Muscle layer of duodenum (tissue), 2 donors: ENCODE results near the gene BRME1.
"Not testable (repeated sequence)": the region's sequence is repeated elsewhere in the genome, so short reads cannot be mapped to it uniquely, and the experiment has no call there.

Experiments used
- H3K27ac ChIP-seq: one replicate; pipeline ENCODE4 v1.7.0; 2013; ENCODE audit warnings: mild to moderate bottlenecking, low read length
- H3K27me3 ChIP-seq: one replicate; pipeline ENCODE4 v1.7.0; 2013; ENCODE audit warnings: low read depth, mild to moderate bottlenecking, control low read depth, low read length
- H3K36me3 ChIP-seq, 2 donors: one replicate each; pipeline ENCODE4 v1.7.0; 2013; ENCODE audit warnings: low read length in 2 of 2, control low read depth in 1 of 2, mild to moderate bottlenecking in 1 of 2; ENCODE audit not compliant: insufficient read depth in 2 of 2, control insufficient read depth in 1 of 2
- H3K4me1 ChIP-seq, 2 donors: one replicate each; pipeline ENCODE4 v1.7.0; 2013; ENCODE audit warnings: low read length in 2 of 2, mild to moderate bottlenecking in 2 of 2, control low read depth in 1 of 2, moderate library complexity in 1 of 2; ENCODE audit not compliant: insufficient read depth in 2 of 2, control insufficient read depth in 1 of 2
- H3K4me3 ChIP-seq, 2 donors: one replicate each; pipeline ENCODE4 v1.7.0; 2013; ENCODE audit warnings: low read length in 2 of 2, low read depth in 1 of 2, mild to moderate bottlenecking in 1 of 2
- H3K9me3 ChIP-seq, 2 donors: one replicate each; pipeline ENCODE4 v1.7.0; 2013; ENCODE audit warnings: low read length in 2 of 2, control low read depth in 1 of 2, mild to moderate bottlenecking in 1 of 2; ENCODE audit not compliant: control insufficient read depth in 1 of 2
- donor health status: healthy.

Gene BRME1

DNA sequence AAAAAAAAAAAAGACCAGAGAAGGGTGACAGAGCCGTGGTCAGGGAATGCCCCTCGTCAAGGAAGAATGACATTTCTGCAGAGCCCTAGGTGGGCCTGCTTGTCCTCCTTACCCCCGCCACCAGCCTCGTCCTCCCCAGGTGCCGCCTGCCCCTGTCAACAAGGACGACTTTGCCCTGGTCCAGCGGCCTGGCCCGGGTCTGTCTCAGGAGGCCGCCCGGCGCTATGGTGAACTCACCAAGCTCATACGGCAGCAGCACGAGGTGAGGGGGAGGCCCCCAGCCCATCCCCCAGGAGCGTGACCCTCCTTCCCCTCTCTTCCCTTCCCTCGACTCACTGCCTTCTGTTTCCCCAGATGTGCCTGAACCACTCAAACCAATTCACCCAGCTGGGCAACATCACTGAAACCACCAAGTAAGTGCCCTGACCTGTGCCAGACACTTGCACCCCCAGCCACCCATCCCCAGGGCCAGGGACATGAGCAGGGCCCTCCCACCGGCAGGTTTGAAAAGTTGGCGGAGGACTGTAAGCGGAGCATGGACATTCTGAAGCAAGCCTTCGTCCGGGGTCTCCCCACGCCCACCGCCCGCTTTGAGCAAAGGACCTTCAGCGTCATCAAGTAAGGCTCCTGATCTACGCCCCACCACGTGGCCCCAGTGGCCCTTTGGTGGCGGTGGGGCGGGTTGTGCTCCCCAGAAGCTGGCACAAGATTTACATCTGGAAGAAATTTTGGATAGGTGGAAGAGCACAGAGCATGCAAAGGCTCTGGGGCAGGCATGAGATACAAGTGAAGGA lies 17.5 kb upstream of the BRME1 start:
- H3K4me3 ChIP-seq, result no peak overlapping the region
- no peaks in the 10 kb centered on the region for H3K4me1 ChIP-seq
- H3K27ac ChIP-seq, result no peak overlapping the region
- H3K36me3 ChIP-seq, result peaks cover 27 to 75% of the 10 kb centered on the region in 2 donors
- H3K9me3 ChIP-seq, result peaks cover 0 to 4% of the 10 kb centered on the region in 2 donors
- H3K27me3 ChIP-seq, result no peaks in the 10 kb centered on the region

- H3K27ac ChIP-seq, result not testable (repeated sequence)
Observed at GRCh38 chr19:13922118-13922517, 16.2 kb upstream of the BRME1 start.

GRCh38 chr19:13920940-13921747 lies 15.2 kb upstream of the BRME1 start:
- peaks cover 15 to 61% of the 10 kb centered on the region in 2 donors for H3K36me3 ChIP-seq

More at GRCh38 chr19:13922118-13922517, 16.2 kb upstream of the BRME1 start:
- H3K36me3 ChIP-seq, result peaks cover 25 to 71% of the 10 kb centered on the region in 2 donors
- H3K27me3 ChIP-seq, H3K4me3 ChIP-seq, H3K4me1 ChIP-seq, H3K9me3 ChIP-seq: not testable (repeated sequence)

DNA sequence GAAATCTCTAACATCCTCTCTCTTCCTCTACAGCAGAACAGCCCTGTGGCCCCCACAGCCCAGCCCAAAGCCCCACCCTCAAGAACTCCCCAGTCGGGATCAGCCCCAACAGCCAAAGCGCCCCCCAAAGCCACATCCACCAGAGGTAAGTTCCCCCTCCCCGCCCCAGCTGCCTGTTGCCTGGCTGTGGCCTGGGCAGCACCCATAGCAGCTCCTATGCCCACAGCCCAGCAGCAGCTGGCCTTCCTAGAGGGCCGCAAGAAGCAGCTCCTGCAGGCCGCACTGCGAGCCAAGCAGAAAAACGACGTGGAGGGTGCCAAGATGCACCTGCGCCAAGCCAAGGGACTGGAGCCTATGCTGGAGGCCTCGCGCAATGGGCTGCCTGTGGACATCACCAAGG lies 14.6 kb upstream of the BRME1 start:
- Histone ChIP-seq H3K4me1 (no peaks in the 10 kb centered on the region), H3K27ac (no peak overlapping the region), H3K36me3 (peaks cover 15 to 60% of the 10 kb centered on the region in 2 donors), H3K4me3 (peak overlapping the region in 1 of 2 donors; percentile 19), H3K9me3 (peaks cover 0 to 4% of the 10 kb centered on the region in 2 donors), H3K27me3 (no peaks in the 10 kb centered on the region)

More at GRCh38 chr19:13920940-13921747, 15.2 kb upstream of the BRME1 start:
- Histone ChIP-seq H3K4me1 (no peaks in the 10 kb centered on the region), H3K9me3 (peaks cover 0 to 4% of the 10 kb centered on the region in 2 donors), H3K27me3 (no peaks in the 10 kb centered on the region), H3K27ac (no peak overlapping the region), H3K4me3 (peak overlapping the region in 1 of 2 donors; percentile 19)

DNA sequence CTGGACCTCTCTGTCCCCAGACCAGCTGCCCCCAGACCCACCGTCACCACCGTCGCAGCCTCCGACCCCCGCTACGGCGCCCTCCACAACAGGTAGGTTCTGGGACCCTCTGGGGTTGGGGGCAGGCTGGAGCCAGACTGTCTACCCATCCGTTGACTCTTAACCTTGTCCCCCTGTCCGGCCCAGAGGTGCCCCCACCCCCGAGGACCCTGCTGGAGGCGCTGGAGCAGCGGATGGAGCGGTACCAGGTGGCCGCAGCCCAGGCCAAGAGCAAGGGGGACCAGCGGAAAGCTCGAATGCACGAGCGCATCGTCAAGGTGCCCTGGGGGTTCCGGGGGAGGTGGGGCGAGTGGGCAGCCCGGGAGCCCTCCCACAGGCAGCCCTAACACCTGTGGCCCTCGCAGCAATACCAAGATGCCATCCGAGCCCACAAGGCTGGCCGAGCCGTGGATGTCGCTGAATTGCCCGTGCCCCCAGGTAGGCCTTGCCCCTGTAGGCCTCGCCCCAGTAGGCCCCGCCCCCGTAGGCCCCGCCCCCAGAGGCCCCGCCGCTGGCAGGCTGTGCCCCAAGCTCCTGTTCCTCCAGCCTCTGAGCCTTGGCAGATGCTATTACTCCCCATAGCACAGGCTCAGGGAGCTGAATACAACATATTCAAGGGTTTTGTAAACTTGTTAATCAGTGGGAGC lies 13.0 kb upstream of the BRME1 start:
- Histone ChIP-seq H3K36me3 (peaks cover 15 to 61% of the 10 kb centered on the region in 2 donors), H3K27ac (no peak overlapping the region), H3K27me3 (no peaks in the 10 kb centered on the region), H3K4me3 (no peak overlapping the region), H3K4me1 (no peaks in the 10 kb centered on the region), H3K9me3 (peaks cover 0 to 4% of the 10 kb centered on the region in 2 donors)

- Histone ChIP-seq H3K36me3 (peaks cover 16 to 59% of the 10 kb centered on the region in 2 donors), H3K27ac (no peak overlapping the region), H3K27me3 (no peaks in the 10 kb centered on the region), H3K4me3 (no peak overlapping the region), H3K9me3 (peaks cover 0 to 4% of the 10 kb centered on the region in 2 donors), H3K4me1 (no peaks in the 10 kb centered on the region)
Observed at GRCh38 chr19:13917888-13918406, 12.0 kb upstream of the BRME1 start.

DNA sequence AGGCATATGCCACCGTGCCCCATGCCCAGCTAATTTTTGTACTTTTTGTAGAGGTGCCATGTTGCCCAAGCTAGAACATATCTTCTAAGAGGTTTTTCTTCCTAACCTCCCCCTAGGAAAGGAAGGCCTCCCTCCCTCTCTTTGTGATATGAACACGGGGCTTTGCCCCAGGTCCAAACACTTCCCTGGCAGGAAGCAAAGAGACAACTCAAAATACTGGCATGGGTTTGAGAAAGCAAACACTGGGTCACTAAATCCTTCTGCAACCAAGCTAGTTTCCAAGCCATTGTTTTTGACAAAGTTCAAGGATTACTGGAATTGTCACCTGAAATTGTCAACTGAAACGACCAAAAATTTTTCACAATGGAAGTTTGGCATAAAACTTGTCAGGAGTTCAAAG lies 8.9 kb upstream of the BRME1 start:
- Histone ChIP-seq H3K36me3 (peaks cover 8 to 56% of the 10 kb centered on the region in 2 donors), H3K4me3 (no peak overlapping the region)

DNA sequence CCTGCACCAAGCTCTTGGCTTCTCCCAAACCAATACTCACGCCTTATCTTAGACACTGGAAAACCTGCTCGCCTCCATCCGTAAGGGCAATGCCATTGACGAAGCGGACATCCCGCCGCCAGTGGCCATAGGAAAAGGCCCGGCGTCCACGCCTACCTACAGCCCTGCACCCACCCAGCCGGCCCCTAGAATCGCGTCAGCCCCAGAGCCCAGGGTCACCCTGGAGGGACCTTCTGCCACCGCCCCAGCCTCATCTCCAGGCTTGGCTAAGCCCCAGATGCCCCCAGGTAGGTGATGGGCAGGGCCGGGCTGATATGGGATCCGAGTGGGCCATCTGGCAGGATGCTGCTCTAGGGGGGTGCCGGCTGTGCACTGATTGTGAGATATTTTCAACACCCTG lies 7.4 kb upstream of the BRME1 start:
- H3K27ac ChIP-seq, result no peak overlapping the region
- no peak overlapping the region for H3K4me3 ChIP-seq
- no peaks in the 10 kb centered on the region for H3K9me3 ChIP-seq
- no peaks in the 10 kb centered on the region for H3K4me1 ChIP-seq
- H3K36me3 ChIP-seq, result peaks cover 8 to 50% of the 10 kb centered on the region in 2 donors
- H3K27me3 ChIP-seq, result no peaks in the 10 kb centered on the region

More for the DNA sequence above, 8.9 kb upstream of the BRME1 start:
- H3K27me3 ChIP-seq, result no peaks in the 10 kb centered on the region
- no peak overlapping the region for H3K27ac ChIP-seq
- H3K4me1 ChIP-seq, result no peaks in the 10 kb centered on the region
- H3K9me3 ChIP-seq, result no peaks in the 10 kb centered on the region

DNA sequence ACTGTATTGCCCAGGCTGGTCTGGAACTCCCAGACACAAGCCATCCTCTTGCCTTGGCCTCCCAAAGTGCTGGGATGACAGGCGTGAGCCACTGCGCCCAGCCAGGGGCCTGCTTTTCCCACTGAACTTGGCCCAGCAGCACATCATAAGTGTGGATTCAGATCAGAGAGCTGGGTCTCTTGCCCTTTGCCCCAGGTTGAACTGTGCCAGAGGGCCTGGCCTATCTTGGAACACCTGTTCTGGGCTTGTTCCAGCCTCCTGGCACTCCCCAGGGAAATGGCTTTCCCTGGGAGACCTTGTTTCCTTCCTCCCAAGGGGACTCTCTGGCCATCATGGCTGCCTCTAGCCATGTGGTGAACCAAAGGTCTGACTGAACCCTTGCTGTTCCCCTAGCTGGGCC lies 3.5 kb upstream of the BRME1 start:
- Histone ChIP-seq H3K4me1 (peaks cover 8 to 13% of the 10 kb centered on the region in 2 donors), H3K4me3 (no peak overlapping the region), H3K27me3 (no peaks in the 10 kb centered on the region), H3K9me3 (no peaks in the 10 kb centered on the region), H3K27ac (no peak overlapping the region), H3K36me3 (peaks cover 4 to 34% of the 10 kb centered on the region in 2 donors)

- Histone ChIP-seq H3K27me3 (no peaks in the 10 kb centered on the region), H3K4me1 (peaks cover 8 to 13% of the 10 kb centered on the region in 2 donors), H3K4me3 (no peak overlapping the region), H3K9me3 (no peaks in the 10 kb centered on the region), H3K36me3 (peaks cover 4 to 33% of the 10 kb centered on the region in 2 donors), H3K27ac (no peak overlapping the region)
Observed at GRCh38 chr19:13908674-13909073, 2.8 kb upstream of the BRME1 start.

GRCh38 chr19:13906910-13907309 lies 993 bp upstream of the BRME1 start:
- no peaks in the 10 kb centered on the region for H3K27me3 ChIP-seq
- peak overlapping the region; percentile 58 for H3K27ac ChIP-seq
- peak overlapping the region; percentile 75 to 85 for H3K4me3 ChIP-seq
- peaks cover 0 to 16% of the 10 kb centered on the region in 2 donors for H3K36me3 ChIP-seq
- H3K9me3 ChIP-seq, result no peaks in the 10 kb centered on the region
- peaks cover 8 to 13% of the 10 kb centered on the region in 2 donors for H3K4me1 ChIP-seq
